ENCODE results near the gene GOLGA7B. TPM values are rescaled to one million over a fixed set of nuclear protein-coding genes. Genes with fewer than 3 reads are reported as not detected.

Gene GOLGA7B
- total RNA-seq (2021; ENCODE audit: unreplicated experiment) (1.5 TPM), Bru-seq, nascent RNA (percentile 35 among the genes with signal in this experiment), BruChase-seq, experiment 1, labeled RNA remaining after a 2-hour chase (percentile 37 among the genes with signal in this experiment), BruChase-seq, experiment 2, labeled RNA remaining after a 6-hour chase (percentile 39 among the genes with signal in this experiment)
- 1.6 TPM for polyA plus RNA-seq (2012; ENCODE audit: insufficient read length)
- long read RNA-seq, full-length matches to known transcripts, result 3 of 10 reads
- long read RNA-seq, partial matches to known transcripts, result 0 of 10 reads
- long read RNA-seq, other reads (novel, unspliced or antisense), result 7 of 10 reads

DNA sequence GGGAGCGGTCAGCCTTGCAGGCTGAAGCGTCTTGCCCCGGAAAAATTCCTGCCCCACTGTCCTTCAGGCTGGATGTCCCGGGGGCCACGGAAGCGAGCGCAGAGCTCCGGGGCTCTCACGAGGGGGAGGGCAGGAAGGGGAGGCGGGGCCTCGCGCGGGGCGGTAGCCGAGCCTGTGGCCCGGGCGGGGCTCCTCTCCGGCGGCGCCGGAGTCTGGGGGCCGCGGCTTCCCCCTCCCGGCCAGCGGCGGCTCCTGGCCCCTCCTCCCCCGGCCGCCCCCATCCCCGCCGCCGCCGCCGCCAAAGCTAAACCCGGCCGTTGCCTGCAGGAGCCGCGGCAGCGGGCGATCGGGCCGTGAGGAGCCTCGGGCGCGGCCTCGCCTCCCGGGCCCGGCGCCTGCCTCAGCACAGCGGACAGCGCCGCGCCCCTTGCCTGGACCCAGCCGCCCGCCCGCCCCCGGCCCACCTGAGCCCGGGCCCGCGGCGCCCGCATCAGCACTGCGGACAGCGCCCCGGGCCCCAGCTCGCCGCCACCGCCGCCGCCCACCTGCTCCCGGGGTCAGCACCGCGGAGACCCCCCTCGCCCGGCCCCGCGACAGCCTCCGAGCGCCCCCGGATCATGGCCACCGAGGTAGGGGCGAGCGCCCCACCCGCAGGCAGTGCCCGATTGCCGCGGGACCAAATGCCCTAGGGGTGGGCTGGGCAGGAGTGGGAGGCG, at the start of gene GOLGA7B:
Gene GOLGA7B, plus strand, starts transcription at position 157 of the 716 bp plus-strand sequence. Its CDS starts 461 bp downstream, at position 618.
- Histone ChIP-seq H3K27me3 (ENCODE audit: control insufficient read depth, insufficient read depth, low read length) (peaks cover 12% of the 10 kb centered on the region), H3K4me1 (ENCODE audit: control insufficient read depth, insufficient read depth, low read length) (no peaks in the 10 kb centered on the region), H3K36me3 (ENCODE audit: control insufficient read depth, insufficient read depth, low read length) (no peaks in the 10 kb centered on the region), H3K9me3 (ENCODE audit: control insufficient read depth, insufficient read depth, low read depth, low read length) (no peaks in the 10 kb centered on the region), H3K27ac (ENCODE audit: low read length) (no peak within 1 kb of the TSS), H3K4me3 (ENCODE audit: low read depth in 2 of 2, low read length in 2 of 2) (peak within 1 kb of the TSS; percentile 39 to 62)
- no peak for DNase-seq (ENCODE audit: low read depth, low spot score)
- TF ChIP-seq, protein P1, sequence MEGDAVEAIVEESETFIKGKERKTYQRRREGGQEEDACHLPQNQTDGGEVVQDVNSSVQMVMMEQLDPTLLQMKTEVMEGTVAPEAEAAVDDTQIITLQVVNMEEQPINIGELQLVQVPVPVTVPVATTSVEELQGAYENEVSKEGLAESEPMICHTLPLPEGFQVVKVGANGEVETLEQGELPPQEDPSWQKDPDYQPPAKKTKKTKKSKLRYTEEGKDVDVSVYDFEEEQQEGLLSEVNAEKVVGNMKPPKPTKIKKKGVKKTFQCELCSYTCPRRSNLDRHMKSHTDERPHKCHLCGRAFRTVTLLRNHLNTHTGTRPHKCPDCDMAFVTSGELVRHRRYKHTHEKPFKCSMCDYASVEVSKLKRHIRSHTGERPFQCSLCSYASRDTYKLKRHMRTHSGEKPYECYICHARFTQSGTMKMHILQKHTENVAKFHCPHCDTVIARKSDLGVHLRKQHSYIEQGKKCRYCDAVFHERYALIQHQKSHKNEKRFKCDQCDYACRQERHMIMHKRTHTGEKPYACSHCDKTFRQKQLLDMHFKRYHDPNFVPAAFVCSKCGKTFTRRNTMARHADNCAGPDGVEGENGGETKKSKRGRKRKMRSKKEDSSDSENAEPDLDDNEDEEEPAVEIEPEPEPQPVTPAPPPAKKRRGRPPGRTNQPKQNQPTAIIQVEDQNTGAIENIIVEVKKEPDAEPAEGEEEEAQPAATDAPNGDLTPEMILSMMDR (IDR thresholded peaks at IDR 0.05), result no peak
- TF ChIP-seq SIN3A (IDR thresholded peaks at IDR 0.05; ENCODE audit: borderline replicate concordance, insufficient read depth, low read depth, low read length) (no peak), POLR2AphosphoS5 (IDR thresholded peaks at IDR 0.05; ENCODE audit: low read depth, low read length) (no peak), TCF7L2 (IDR thresholded peaks at IDR 0.05; ENCODE audit: low read depth, low read length) (no peak)
- TF ChIP-seq, protein P2, sequence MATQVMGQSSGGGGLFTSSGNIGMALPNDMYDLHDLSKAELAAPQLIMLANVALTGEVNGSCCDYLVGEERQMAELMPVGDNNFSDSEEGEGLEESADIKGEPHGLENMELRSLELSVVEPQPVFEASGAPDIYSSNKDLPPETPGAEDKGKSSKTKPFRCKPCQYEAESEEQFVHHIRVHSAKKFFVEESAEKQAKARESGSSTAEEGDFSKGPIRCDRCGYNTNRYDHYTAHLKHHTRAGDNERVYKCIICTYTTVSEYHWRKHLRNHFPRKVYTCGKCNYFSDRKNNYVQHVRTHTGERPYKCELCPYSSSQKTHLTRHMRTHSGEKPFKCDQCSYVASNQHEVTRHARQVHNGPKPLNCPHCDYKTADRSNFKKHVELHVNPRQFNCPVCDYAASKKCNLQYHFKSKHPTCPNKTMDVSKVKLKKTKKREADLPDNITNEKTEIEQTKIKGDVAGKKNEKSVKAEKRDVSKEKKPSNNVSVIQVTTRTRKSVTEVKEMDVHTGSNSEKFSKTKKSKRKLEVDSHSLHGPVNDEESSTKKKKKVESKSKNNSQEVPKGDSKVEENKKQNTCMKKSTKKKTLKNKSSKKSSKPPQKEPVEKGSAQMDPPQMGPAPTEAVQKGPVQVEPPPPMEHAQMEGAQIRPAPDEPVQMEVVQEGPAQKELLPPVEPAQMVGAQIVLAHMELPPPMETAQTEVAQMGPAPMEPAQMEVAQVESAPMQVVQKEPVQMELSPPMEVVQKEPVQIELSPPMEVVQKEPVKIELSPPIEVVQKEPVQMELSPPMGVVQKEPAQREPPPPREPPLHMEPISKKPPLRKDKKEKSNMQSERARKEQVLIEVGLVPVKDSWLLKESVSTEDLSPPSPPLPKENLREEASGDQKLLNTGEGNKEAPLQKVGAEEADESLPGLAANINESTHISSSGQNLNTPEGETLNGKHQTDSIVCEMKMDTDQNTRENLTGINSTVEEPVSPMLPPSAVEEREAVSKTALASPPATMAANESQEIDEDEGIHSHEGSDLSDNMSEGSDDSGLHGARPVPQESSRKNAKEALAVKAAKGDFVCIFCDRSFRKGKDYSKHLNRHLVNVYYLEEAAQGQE (IDR thresholded peaks at IDR 0.05; ENCODE audit: insufficient read depth in 1 of 2, low read depth in 2 of 2, low read length in 1 of 2), result peak; percentile 72 to 84; a peak in 3 of 4 replicates
- no TSS peak for BruUV-seq (replicated peaks)
- ChIA-PET POLR2A (interaction anchor here (0.6 to 0.7 kb wide), 5 partner anchors 32 to 464 kb away, joined by 3 to 11 read pairs (median 6); no protein-coding TSS in a partner anchor), CTCF (interaction anchor here (0.6 to 1.2 kb wide), 4 partner anchors 19 to 947 kb away, joined by 3 to 6 read pairs (median 4); no protein-coding TSS in a partner anchor)
- peak; percentile 89 for ATAC-seq
- in situ Hi-C loops (cut with HindIII; ENCODE audit: low pct_unique_long_range_greater_than_20kb, low sequenced_read_pairs) (no loop called here), intact Hi-C loops (cut with micrococcal nuclease; ENCODE audit: unreplicated experiment) (no loop called here)

DNA sequence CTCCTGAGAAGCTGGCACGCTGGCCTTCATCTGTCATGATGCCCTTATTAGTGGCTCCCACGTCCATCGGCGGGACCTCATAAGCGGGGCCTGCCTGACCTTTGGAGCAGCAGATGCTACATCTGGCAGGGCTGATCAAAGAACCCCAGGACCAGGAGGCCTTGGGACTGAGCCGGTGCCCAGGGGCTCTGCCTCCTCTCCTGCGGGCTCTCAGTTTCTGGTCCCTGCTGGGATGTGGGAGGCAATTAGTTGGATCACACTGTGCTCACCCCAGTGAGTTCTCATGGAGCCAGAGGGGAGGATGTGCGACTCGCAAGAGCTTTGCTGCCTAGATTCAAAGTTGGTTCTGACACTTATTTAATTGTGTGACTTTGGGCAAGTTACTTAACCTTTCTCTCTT, 49.2 kb upstream of the GOLGA7B start:
- intact Hi-C loops (cut with micrococcal nuclease; ENCODE audit: unreplicated experiment), result no loop called here
- ChIA-PET POLR2A (no interaction called here), CTCF (no interaction called here)
- H3K27ac ChIP-seq (ENCODE audit: low read length), result no peak overlapping the region
- ATAC-seq (no peak), DNase-seq (ENCODE audit: low read depth, low spot score) (no peak)
- BruUV-seq (replicated peaks), result no TSS peak
- H3K4me3 ChIP-seq (ENCODE audit: low read depth in 2 of 2, low read length in 2 of 2), result no peak overlapping the region
- no peaks in the 10 kb centered on the region for H3K36me3 ChIP-seq (ENCODE audit: control insufficient read depth, insufficient read depth, low read length)
- no peak for TF ChIP-seq TCF7L2 (IDR thresholded peaks at IDR 0.05; ENCODE audit: low read depth, low read length)
- no peak for TF ChIP-seq POLR2AphosphoS5 (IDR thresholded peaks at IDR 0.05; ENCODE audit: low read depth, low read length)
- TF ChIP-seq, protein P1 (IDR thresholded peaks at IDR 0.05), result no peak
- TF ChIP-seq, protein P2 (IDR thresholded peaks at IDR 0.05; ENCODE audit: insufficient read depth in 1 of 2, low read depth in 2 of 2, low read length in 1 of 2), result no peak
- TF ChIP-seq SIN3A (IDR thresholded peaks at IDR 0.05; ENCODE audit: borderline replicate concordance, insufficient read depth, low read depth, low read length), result no peak
- H3K27me3 ChIP-seq (ENCODE audit: control insufficient read depth, insufficient read depth, low read length), result peaks cover 14% of the 10 kb centered on the region
- no peaks in the 10 kb centered on the region for H3K4me1 ChIP-seq (ENCODE audit: control insufficient read depth, insufficient read depth, low read length)
- in situ Hi-C loops (cut with HindIII; ENCODE audit: low pct_unique_long_range_greater_than_20kb, low sequenced_read_pairs), result no loop called here
- H3K9me3 ChIP-seq (ENCODE audit: control insufficient read depth, insufficient read depth, low read depth, low read length), result peaks cover 8% of the 10 kb centered on the region; the same call in 1 of the 2 replicates
